ENCODE data around the gene HUS1B. TPM values are rescaled to one million over a fixed set of nuclear protein-coding genes. Genes with fewer than 3 reads are reported as not detected.
"Not testable (repeated sequence)": the region's sequence is repeated elsewhere in the genome, so short reads cannot be mapped to it uniquely, and the experiment has no call there.

Gene HUS1B
- total and polyA plus RNA-seq, 2 of the 8 experiments (the other 6 are each of a cell fraction or from before 2014, with no cell fraction given): 0.48 to 1.1 TPM

DNA sequence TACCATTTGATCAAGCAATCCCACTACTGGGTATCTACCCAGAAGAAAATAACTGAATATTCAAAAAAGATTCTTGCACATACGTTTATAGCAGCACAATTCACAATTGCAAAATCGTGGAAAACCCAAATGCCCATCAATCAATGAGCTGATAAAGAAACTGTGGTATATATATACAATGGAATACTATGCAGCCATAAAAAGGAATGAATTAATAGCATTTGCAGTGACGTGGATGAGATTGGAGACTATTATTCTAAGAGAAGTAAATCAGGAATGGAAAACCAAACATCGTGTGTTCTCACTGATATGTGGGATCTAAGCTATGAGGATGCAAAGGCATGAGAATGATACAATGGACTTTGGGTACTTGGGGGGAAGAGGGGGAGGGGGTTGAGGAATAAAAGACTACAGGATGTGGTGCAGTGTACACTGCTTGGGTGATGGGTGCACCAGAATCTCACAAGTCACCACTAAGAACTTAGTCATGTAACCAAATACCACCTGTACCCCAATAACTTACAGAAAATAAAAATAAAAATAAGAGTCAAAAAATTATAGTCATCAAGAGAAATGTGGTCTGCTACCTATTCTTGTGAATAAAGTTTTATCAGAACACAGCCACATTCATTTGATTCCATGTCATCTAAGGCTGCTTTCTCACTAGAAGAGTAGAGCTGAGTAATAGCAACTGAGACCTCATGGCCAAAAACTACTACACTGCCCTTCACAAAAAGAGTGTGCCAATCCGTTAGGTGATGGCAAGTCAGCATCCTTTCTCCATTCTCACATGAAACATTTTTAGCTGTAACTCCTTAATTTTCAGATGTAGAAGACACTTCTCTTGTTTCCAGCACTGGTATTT lies 8.7 kb upstream of the HUS1B start (continued):
- TF ChIP-seq, protein P1, sequence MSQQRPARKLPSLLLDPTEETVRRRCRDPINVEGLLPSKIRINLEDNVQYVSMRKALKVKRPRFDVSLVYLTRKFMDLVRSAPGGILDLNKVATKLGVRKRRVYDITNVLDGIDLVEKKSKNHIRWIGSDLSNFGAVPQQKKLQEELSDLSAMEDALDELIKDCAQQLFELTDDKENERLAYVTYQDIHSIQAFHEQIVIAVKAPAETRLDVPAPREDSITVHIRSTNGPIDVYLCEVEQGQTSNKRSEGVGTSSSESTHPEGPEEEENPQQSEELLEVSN (IDR thresholded peaks at IDR 0.05): no peak
- TF ChIP-seq RFX5 (IDR thresholded peaks at IDR 0.05; ENCODE audit: borderline replicate concordance, low read depth, low read length): no peak

DNA sequence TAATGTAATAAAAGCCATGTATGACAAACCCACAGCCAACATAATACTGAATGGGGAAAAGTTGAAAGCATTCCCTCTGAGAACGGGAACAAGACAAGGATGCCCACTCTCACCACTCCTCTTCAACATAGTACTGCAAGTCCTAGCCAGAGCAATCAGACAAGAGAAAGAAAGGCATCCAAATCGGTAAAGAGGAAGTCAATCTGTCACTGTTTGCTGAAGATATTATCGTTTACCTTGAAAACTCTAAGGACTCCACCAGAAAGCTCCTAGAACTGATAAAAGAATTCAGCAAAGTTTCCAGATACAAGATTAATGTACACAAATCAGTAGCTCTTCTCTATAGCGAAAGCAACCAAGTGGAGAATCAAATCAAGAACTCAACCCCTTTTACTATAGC lies 6.9 kb upstream of the HUS1B start:
- DNase-seq (ENCODE audit: low read depth in 1 of 2, low spot score in 2 of 2); H3K4me3 ChIP-seq (ENCODE audit: extremely low read depth in 1 of 4, insufficient read depth in 2 of 4, low read depth in 3 of 4, low read length in 4 of 4); H2AK5ac ChIP-seq (ENCODE audit: low read depth, low read length); H4K5ac ChIP-seq (ENCODE audit: insufficient read length, low read depth, low read length); H4K20me1 ChIP-seq (replicated peaks in 1 of 2; ENCODE audit: control insufficient read depth in 1 of 2, insufficient read depth in 2 of 2, low read length in 2 of 2); H2BK120ac ChIP-seq (replicated peaks; ENCODE audit: low read depth, low read length); H3K23me2 ChIP-seq (ENCODE audit: low read depth, low read length); H2BK15ac ChIP-seq (ENCODE audit: low read length); FAIRE-seq; H3K27ac ChIP-seq (ENCODE audit: low read depth, low read length); H3K23ac ChIP-seq (ENCODE audit: insufficient read length); H3K9me3 ChIP-seq (ENCODE audit: insufficient read depth in 2 of 2, low read depth in 1 of 2, low read length in 1 of 2); H4K8ac ChIP-seq (ENCODE audit: extremely low read depth, insufficient read depth, low read length); H3K14ac ChIP-seq (ENCODE audit: insufficient read length); H3K18ac ChIP-seq (ENCODE audit: extremely low read depth, low read length); H3K4me2 ChIP-seq (ENCODE audit: insufficient read depth in 1 of 2, low read depth in 2 of 2, low read length in 2 of 2); H3K56ac ChIP-seq (replicated peaks; ENCODE audit: insufficient read length, low read depth, low read length); H3K27me3 ChIP-seq (replicated peaks in 1 of 4; ENCODE audit: control insufficient read depth in 3 of 4, extremely low read depth in 1 of 4, insufficient read depth in 3 of 4, low read length in 3 of 4); H3K9ac ChIP-seq (replicated peaks in 1 of 4; ENCODE audit: extremely low read depth in 1 of 4, low read depth in 3 of 4, low read length in 3 of 4); H3K4ac ChIP-seq (replicated peaks; ENCODE audit: insufficient read length, low read depth, low read length); H2AFZ ChIP-seq (ENCODE audit: low read length); H2BK5ac ChIP-seq (ENCODE audit: low read depth, low read length); H4K91ac ChIP-seq (replicated peaks; ENCODE audit: insufficient read length, low read length); H3K79me1 ChIP-seq (ENCODE audit: low read depth, low read length); H3K36me3 ChIP-seq (ENCODE audit: control insufficient read depth in 2 of 4, insufficient read depth in 4 of 4, low read length in 3 of 4); H2BK12ac ChIP-seq (ENCODE audit: low read depth, low read length); H2BK20ac ChIP-seq (ENCODE audit: low read length): not testable (repeated sequence)
- ChIA-PET POLR2A (ENCODE audit: partially characterized antibody) (interaction anchor here (1.1 to 1.6 kb wide), 3 partner anchors 9 to 19 kb away, joined by 4 to 5 read pairs (median 4); no protein-coding TSS in a partner anchor), CTCF (ENCODE audit: partially characterized antibody) (interaction anchor here (1.2 kb wide), 1 partner anchor 17 kb away, joined by 3 read pairs; no protein-coding TSS in a partner anchor)
- H3K79me2 ChIP-seq (ENCODE audit: control insufficient read depth in 1 of 2, insufficient read depth in 2 of 2, low read length in 2 of 2): peaks cover 0 to 80% of the 10 kb centered on the region in 2 experiments; a peak in 3 of 4 replicates
- WGBS, 2 experiments (ENCODE audit: extremely low coverage in 1 of 2, insufficient coverage in 1 of 2, insufficient read length in 1 of 2, insufficient replicate concordance in 2 of 2, low coverage in 1 of 2, low lambda C conversion rate in 2 of 2, missing lambda C conversion rate in 1 of 2): 92% methylated on average over 4 of the region's 4 CpGs; no CpG with 5 or more reads in 1 of the 2 experiments
- peaks cover 6 to 17% (median 11%) of the 10 kb centered on the region in 4 experiments; a peak in 6 of 7 replicates for H3K4me1 ChIP-seq (replicated peaks in 1 of 4; ENCODE audit: control insufficient read depth in 3 of 4, insufficient read depth in 4 of 4, low read length in 3 of 4)
